Tibial nerve (tissue), 4 donors: ENCODE measurements around the gene SERPINE1. TPM values are rescaled to one million over a fixed set of nuclear protein-coding genes. Genes with fewer than 3 reads are reported as not detected.

Experiments used
- DNase-seq, 2 donors: peaks; one replicate each; pipeline ENCODE4 v3.0.0-alpha.2; 2019; ENCODE audit warnings: low spot score in 2 of 2
- H3K27ac ChIP-seq, 4 donors: fragments of 200-600 bp; sonication (generic) in 3 of 4; one replicate each; pipeline ENCODE4 v1.5.1; 2017 to 2019; ENCODE audit warnings: mild to moderate bottlenecking in 1 of 4
- H3K27me3 ChIP-seq, 2 donors: fragments of 200-600 bp; sonication (generic) in 1 of 2; one replicate each; pipeline versions ENCODE4 v1.5.1 to v1.6.0; 2017 to 2019
- H3K36me3 ChIP-seq, 3 donors: fragments of 200-600 bp; sonication (generic); one replicate each; pipeline ENCODE4 v1.5.1; 2018 to 2019
- H3K4me1 ChIP-seq, 4 donors: fragments of 200-600 bp; sonication (generic) in 3 of 4; one replicate each; pipeline ENCODE4 v1.5.1; 2017 to 2019
- H3K4me3 ChIP-seq, 4 donors: fragments of 200-600 bp; sonication (generic) in 3 of 4; one replicate each; pipeline ENCODE4 v1.5.1; 2017 to 2019; ENCODE audit warnings: mild to moderate bottlenecking in 1 of 4, moderate library complexity in 1 of 4
- H3K9me3 ChIP-seq, 4 donors: fragments of 200-600 bp; sonication (generic) in 3 of 4; one replicate each; pipeline ENCODE4 v1.5.1; 2017 to 2019
- EP300 ChIP-seq, 2 donors: sonication (generic); formaldehyde crosslinking; IDR thresholded peaks; one replicate each; pipeline ENCODE4 v1.6.1; 2017; ENCODE audit warnings: antibody characterized with exemption in 2 of 2, mild to moderate bottlenecking in 1 of 2
- POLR2A ChIP-seq, 2 donors: fragments of 450-650 bp; IDR thresholded peaks; one replicate each; pipeline ENCODE4 v1.6.1; 2017; ENCODE audit warnings: antibody characterized with exemption in 2 of 2, mild to moderate bottlenecking in 2 of 2, moderate library complexity in 2 of 2
- WGBS, 2 donors: methylation state at CpG; one replicate each; pipeline ENCODE4 v1.1.5; 2018; 5-methylcytosine and 5-hydroxymethylcytosine counted together
- total RNA-seq, 4 donors: library from RNA; depleted of rRNA; stranded (reverse); fragments of >200 nt; gene quantifications; one replicate each; pipeline ENCODE4 v1.1.0, GENCODE V29; 2016
- TF ChIP-seq, protein P1 (sequence below), 5 experiments: fragments of 200-600 bp in 3 of 5; fragments of 450-650 bp in 2 of 5; sonication (generic) in 3 of 5; IDR thresholded peaks; one replicate each; pipeline ENCODE4 v1.5.1; 2016 to 2019; ENCODE audit warnings: antibody characterized with exemption in 5 of 5, mild to moderate bottlenecking in 3 of 5, moderate library complexity in 2 of 5

SERPINE1 gene
- total RNA-seq, 4 donors from 2014 or later = 3.3 to 13.9 (median 8.1) TPM

DNA sequence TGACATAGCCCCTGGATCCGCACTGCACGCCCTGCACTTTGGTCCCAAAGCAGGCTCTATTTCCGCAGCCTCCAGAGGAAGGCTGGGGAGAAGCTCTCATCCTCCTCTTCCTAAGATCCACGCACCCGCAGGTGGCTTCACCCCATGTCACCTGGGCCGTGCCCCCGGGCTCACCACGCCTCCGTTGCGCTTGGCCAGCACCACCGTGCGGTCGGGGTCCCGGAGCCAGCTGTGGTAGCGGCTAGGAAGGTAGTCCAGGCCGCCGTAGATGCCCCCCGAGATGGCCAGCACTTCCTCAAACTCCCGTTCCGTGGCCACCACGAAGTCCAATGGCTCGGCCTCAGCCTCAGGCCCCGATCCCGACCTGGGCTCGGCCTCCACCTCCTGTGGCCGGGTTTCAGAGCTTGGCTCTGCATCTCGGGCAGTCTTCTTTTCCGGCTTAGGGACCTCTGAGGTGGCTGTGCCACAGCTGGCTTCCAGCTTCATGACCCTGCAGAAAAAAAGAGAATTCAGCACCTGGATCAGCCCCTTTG is 47.5 kb downstream of the SERPINE1 start:
- Histone ChIP-seq H3K4me3 (no peak overlapping the region), H3K36me3 (no peaks in the 10 kb centered on the region), H3K9me3 (no peaks in the 10 kb centered on the region), H3K27me3 (peaks cover 3 to 100% of the 10 kb centered on the region in 2 donors), H3K27ac (no peak overlapping the region), H3K4me1 (peaks cover 0 to 53% (median 28%) of the 10 kb centered on the region in 4 donors)
- DNase-seq = no peak
- 5 to 9% methylated on average over 15 to 24 of the region's 28 CpGs for WGBS, 2 donors
- TF ChIP-seq EP300 (IDR thresholded peaks at IDR 0.05) (no peak), POLR2A (IDR thresholded peaks at IDR 0.05) (no peak)
- TF ChIP-seq, protein P1, sequence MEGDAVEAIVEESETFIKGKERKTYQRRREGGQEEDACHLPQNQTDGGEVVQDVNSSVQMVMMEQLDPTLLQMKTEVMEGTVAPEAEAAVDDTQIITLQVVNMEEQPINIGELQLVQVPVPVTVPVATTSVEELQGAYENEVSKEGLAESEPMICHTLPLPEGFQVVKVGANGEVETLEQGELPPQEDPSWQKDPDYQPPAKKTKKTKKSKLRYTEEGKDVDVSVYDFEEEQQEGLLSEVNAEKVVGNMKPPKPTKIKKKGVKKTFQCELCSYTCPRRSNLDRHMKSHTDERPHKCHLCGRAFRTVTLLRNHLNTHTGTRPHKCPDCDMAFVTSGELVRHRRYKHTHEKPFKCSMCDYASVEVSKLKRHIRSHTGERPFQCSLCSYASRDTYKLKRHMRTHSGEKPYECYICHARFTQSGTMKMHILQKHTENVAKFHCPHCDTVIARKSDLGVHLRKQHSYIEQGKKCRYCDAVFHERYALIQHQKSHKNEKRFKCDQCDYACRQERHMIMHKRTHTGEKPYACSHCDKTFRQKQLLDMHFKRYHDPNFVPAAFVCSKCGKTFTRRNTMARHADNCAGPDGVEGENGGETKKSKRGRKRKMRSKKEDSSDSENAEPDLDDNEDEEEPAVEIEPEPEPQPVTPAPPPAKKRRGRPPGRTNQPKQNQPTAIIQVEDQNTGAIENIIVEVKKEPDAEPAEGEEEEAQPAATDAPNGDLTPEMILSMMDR (IDR thresholded peaks at IDR 0.05) = no peak

DNA sequence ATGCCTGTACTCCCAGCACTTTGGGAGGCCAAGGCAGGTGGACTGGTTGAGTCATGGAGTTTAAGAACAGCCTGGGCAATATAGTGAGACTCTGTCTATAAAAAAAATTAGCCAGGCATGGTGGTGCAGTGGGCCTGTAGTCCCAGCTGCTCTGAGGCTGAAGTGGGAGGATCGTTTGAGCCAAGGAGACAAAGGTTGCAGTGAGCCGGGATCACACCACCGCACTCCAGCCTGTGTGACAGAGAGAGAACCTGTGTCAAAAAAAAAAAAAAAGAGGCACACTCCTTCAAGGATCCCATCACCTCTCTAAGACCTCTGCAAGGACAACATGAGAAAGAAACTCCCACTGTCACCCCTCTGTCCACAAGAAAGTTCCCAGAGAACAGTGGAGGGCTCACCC is 48.8 kb downstream of the SERPINE1 start:
- TF ChIP-seq POLR2A (IDR thresholded peaks at IDR 0.05) (no peak), EP300 (IDR thresholded peaks at IDR 0.05) (no peak)
- TF ChIP-seq, protein P1 (IDR thresholded peaks at IDR 0.05) = no peak
- peaks cover 3 to 100% of the 10 kb centered on the region in 2 donors for H3K27me3 ChIP-seq
- no peak for DNase-seq
- no peak overlapping the region for H3K27ac ChIP-seq
- H3K36me3 ChIP-seq = no peaks in the 10 kb centered on the region
- H3K9me3 ChIP-seq = no peaks in the 10 kb centered on the region
- 22 to 37% methylated on average over 3 of the region's 3 CpGs for WGBS, 2 donors
- no peak overlapping the region for H3K4me3 ChIP-seq
- H3K4me1 ChIP-seq = peaks cover 0 to 54% (median 26%) of the 10 kb centered on the region in 4 donors

DNA sequence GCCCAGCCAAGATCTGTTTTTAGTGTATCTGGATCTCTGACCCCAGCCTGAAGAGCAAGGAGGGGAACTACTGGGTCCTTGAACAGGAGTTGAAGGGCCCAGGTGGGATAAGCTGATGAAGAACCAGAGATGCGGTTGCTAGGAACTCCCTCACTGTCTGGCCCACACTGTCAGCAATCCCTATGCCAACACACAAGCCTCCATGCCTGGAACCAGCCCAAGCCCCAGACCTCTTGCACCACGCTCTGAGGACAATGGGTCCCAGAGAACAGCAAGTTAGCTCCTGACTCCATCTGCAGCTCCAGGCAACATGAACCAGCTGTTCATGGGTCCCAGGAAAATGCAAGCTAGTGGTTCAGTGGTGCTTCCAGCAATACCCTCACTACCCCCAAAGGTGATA is 50.7 kb downstream of the SERPINE1 start:
- H3K27me3 ChIP-seq = peaks cover 0 to 96% of the 10 kb centered on the region in 2 donors

DNA sequence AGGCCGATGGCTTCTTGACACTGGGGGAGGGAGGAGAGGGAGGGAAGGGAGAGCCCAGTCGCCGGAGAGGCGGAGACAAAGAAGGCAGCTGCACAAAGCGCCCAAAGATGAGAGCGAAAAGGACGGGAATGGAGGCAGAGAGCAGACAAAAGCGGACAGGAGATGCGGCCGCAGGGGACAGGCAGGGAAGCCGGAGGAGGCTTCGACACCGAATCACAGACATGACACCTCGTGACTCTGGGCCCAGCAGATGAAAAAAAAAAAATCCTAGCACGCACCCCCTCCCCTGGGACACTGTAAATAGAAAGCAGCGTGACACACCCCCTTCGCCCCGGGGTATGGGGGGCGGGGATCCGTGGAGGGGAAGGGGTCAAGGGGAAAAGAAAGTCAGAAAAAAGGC is 52.2 kb downstream of the SERPINE1 start:
- H3K4me3 ChIP-seq = no peak overlapping the region
- peaks cover 0 to 24% (median 6%) of the 10 kb centered on the region in 4 donors for H3K4me1 ChIP-seq
- no peaks in the 10 kb centered on the region for H3K9me3 ChIP-seq
- H3K27me3 ChIP-seq = peaks cover 0 to 92% of the 10 kb centered on the region in 2 donors
- WGBS, 2 donors = 1% methylated on average over 18 to 20 of the region's 20 CpGs
- no peak for DNase-seq
- no peaks in the 10 kb centered on the region for H3K36me3 ChIP-seq
- no peak overlapping the region for H3K27ac ChIP-seq
- TF ChIP-seq, protein P1 (IDR thresholded peaks at IDR 0.05) = no peak
- TF ChIP-seq EP300 (IDR thresholded peaks at IDR 0.05) (no peak), POLR2A (IDR thresholded peaks at IDR 0.05) (no peak)

More for the DNA sequence above, 50.7 kb downstream of the SERPINE1 start:
- H3K4me3 ChIP-seq = no peak overlapping the region
- H3K36me3 ChIP-seq = no peaks in the 10 kb centered on the region
- no peak for DNase-seq
- H3K4me1 ChIP-seq = peaks cover 0 to 39% (median 17%) of the 10 kb centered on the region in 4 donors
- H3K9me3 ChIP-seq = no peaks in the 10 kb centered on the region
- H3K27ac ChIP-seq = no peak overlapping the region
- TF ChIP-seq, protein P1 (IDR thresholded peaks at IDR 0.05) = no peak
- TF ChIP-seq EP300 (IDR thresholded peaks at IDR 0.05) = no peak
- 59 to 70% methylated on average over 2 of the region's 2 CpGs for WGBS, 2 donors

DNA sequence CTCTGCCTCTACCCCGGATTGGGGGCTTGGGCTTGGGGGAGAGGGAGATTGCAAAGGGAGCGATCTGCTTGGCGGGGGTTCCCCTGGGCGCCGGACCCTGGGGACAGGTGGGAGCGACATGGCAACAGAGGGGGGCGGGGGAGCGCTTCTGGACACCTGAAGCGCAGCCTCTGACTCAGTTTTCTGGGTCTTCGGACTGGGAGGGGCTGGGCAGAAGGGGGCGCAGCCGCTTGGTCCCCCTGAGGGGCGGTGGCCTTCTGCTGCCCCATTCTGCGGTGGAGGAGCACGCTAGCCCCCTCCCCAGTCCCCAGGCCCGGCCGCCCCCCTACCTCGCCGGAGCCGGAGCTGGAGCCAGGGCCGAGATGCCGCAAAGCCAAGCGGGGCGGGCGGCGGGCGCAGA is 52.8 kb downstream of the SERPINE1 start:
- 0 to 2% methylated on average over 1 to 21 of the region's 27 CpGs for WGBS, 2 donors
- no peak overlapping the region for H3K4me3 ChIP-seq
- H3K27ac ChIP-seq = no peak overlapping the region
- H3K36me3 ChIP-seq = no peaks in the 10 kb centered on the region
- H3K9me3 ChIP-seq = no peaks in the 10 kb centered on the region
- no peak for DNase-seq
- H3K4me1 ChIP-seq = peaks cover 0 to 18% (median 6%) of the 10 kb centered on the region in 4 donors
- no peak for TF ChIP-seq EP300 (IDR thresholded peaks at IDR 0.05)
- no peak for TF ChIP-seq POLR2A (IDR thresholded peaks at IDR 0.05)
- TF ChIP-seq, protein P1 (IDR thresholded peaks at IDR 0.05) = no peak
- H3K27me3 ChIP-seq = peaks cover 0 to 92% of the 10 kb centered on the region in 2 donors
